PC-3 (cell line): ENCODE measurements around the gene WDR7. TPM values are rescaled to one million over a fixed set of nuclear protein-coding genes. Genes with fewer than 3 reads are reported as not detected.

Experiments
- ATAC-seq: fragments of 200-7000 bp; cut with Tn5 transposase; 2 replicates; pipeline ENCODE4 v1.9.1; 2020; ENCODE audit warnings: mild to moderate bottlenecking, moderate library complexity
- BruUV-seq: library from RNA; stranded (reverse); fragments of 400-500 nt; replicated peaks from 2 replicates; lab custom pipeline; 2021; lab: Mats Ljungman, UMichigan
- CTCF ChIA-PET: fragments of 300-600 bp; sonication (Branson Sonifier 250); formaldehyde crosslinking; loops from one replicate; lab custom pipeline; 2022; ENCODE audit warnings: antibody characterized with exemption; lab: Charles Lee
- POLR2A ChIA-PET: fragments of 300-600 bp; sonication (Branson Sonifier 250); formaldehyde crosslinking; loops from one replicate; lab custom pipeline; 2022; ENCODE audit warnings: antibody characterized with exemption; ENCODE audit not compliant: unreplicated experiment; lab: Charles Lee
- DNase-seq: peaks from one replicate; pipeline ENCODE4 v3.0.0-alpha.2; 2015
- H2AFZ ChIP-seq: fragments of 300-600 bp; sonication (generic); 2 replicates; pipeline ENCODE4 v1.6.0; 2016; ENCODE audit warnings: antibody characterized with exemption, low read length
- H3F3A ChIP-seq: fragments of 300-600 bp; sonication (generic); one replicate; pipeline ENCODE4 v1.6.0; 2017; ENCODE audit warnings: antibody characterized with exemption, low read length, control low read depth, mild to moderate bottlenecking; ENCODE audit not compliant: unreplicated experiment
- H3K27ac ChIP-seq: fragments of 300-600 bp; sonication (generic); 2 replicates; pipeline ENCODE4 v1.5.1; 2016; ENCODE audit warnings: mild to moderate bottlenecking, low read length
- H3K27me3 ChIP-seq: fragments of 300-600 bp; sonication (generic); 2 replicates; pipeline ENCODE4 v1.6.1; 2016; ENCODE audit warnings: low read length, mixed read lengths
- H3K36me3 ChIP-seq: fragments of 300-600 bp; sonication (generic); 2 replicates; pipeline ENCODE4 v1.6.1; 2016; ENCODE audit warnings: low read depth, mixed run types, low read length, mixed read lengths
- H3K4me1 ChIP-seq: fragments of 300-600 bp; sonication (generic); 2 replicates; pipeline ENCODE4 v1.5.1; 2016; ENCODE audit warnings: low read length; ENCODE audit not compliant: insufficient read depth
- H3K4me2 ChIP-seq: fragments of 300-600 bp; sonication (generic); 2 replicates; pipeline ENCODE4 v1.6.0; 2016; ENCODE audit warnings: low read length
- H3K4me3 ChIP-seq: fragments of 300-600 bp; sonication (generic); 2 replicates; pipeline ENCODE4 v1.5.1; 2016; ENCODE audit warnings: mild to moderate bottlenecking, low read length, mixed read lengths
- H3K79me2 ChIP-seq: fragments of 300-600 bp; sonication (generic); 2 replicates; pipeline ENCODE4 v1.6.1; 2017; ENCODE audit warnings: low read length, mixed read lengths
- H3K9ac ChIP-seq: fragments of 300-600 bp; sonication (generic); 2 replicates; pipeline ENCODE4 v1.6.0; 2016; ENCODE audit warnings: mild to moderate bottlenecking, low read length
- H3K9me2 ChIP-seq: fragments of 300-600 bp; sonication (generic); replicated peaks from 2 replicates; pipeline ENCODE4 v1.6.1; 2016; ENCODE audit warnings: mixed run types, low read length, mixed read lengths
- H3K9me3 ChIP-seq: fragments of 300-600 bp; sonication (generic); 2 replicates; pipeline ENCODE4 v1.6.1; 2016; ENCODE audit warnings: low read length, mixed read lengths
- H4K20me1 ChIP-seq: fragments of 300-600 bp; sonication (generic); 2 replicates; pipeline ENCODE4 v1.6.1; 2016; ENCODE audit warnings: low read length, mixed read lengths
- CTCF ChIP-seq: fragments of 300-600 bp; sonication (generic); conservative IDR thresholded peaks from 2 replicates; pipeline ENCODE4 v1.5.1; 2017; ENCODE audit warnings: antibody characterized with exemption, low read depth, mild to moderate bottlenecking, low read length
- EZH2 ChIP-seq: fragments of 300-600 bp; sonication (generic); IDR thresholded peaks from one replicate; pipeline ENCODE4 v1.6.1; 2017; ENCODE audit warnings: antibody characterized with exemption, mild to moderate bottlenecking, low read length; ENCODE audit not compliant: unreplicated experiment
- EZH2phosphoT487 ChIP-seq: fragments of 300-600 bp; sonication (generic); IDR thresholded peaks from 2 replicates; pipeline ENCODE4 v1.6.1; 2018; ENCODE audit warnings: mild to moderate bottlenecking, antibody characterized with exemption, low read length, borderline replicate concordance
- intact Hi-C: fragments of 100-400 bp; cut with micrococcal nuclease; formaldehyde crosslinking; loops from 2 replicates; pipeline ENCODE4 v1.9.0; 2023
- total RNA-seq: library from RNA; depleted of rRNA; stranded (reverse); fragments of >200 nt; gene quantifications from 2 replicates; pipeline ENCODE4 v1.2.3, GENCODE V29; 2014

The WDR7 gene
- total RNA-seq, 1 experiment from 2014 or later, result 16.0 TPM

GRCh38 chr18:56728741-56729140, 77.6 kb downstream of the WDR7 start:
- DNase-seq (no peak), ATAC-seq (no peak)
- H4K20me1 ChIP-seq, result no peaks in the 10 kb centered on the region
- H3K4me1 ChIP-seq, result no peaks in the 10 kb centered on the region
- intact Hi-C loops, result no loop called here
- no peak overlapping the region for H2AFZ ChIP-seq
- ChIA-PET POLR2A (no interaction called here), CTCF (no interaction called here)
- no peaks in the 10 kb centered on the region for H3K36me3 ChIP-seq
- H3K4me3 ChIP-seq, result no peak overlapping the region
- H3F3A ChIP-seq, result no peaks in the 10 kb centered on the region
- H3K4me2 ChIP-seq, result no peak overlapping the region
- H3K27ac ChIP-seq, result no peak overlapping the region
- BruUV-seq, result no TSS peak
- no peak overlapping the region for H3K9ac ChIP-seq
- H3K9me2 ChIP-seq, result no peaks in the 10 kb centered on the region
- H3K9me3 ChIP-seq, result no peaks in the 10 kb centered on the region
- H3K27me3 ChIP-seq, result no peaks in the 10 kb centered on the region
- no peaks in the 10 kb centered on the region for H3K79me2 ChIP-seq
- TF ChIP-seq CTCF, result no peak
- no peak for TF ChIP-seq EZH2phosphoT487
- no peak for TF ChIP-seq EZH2

GRCh38 chr18:56738184-56738583, 87.0 kb downstream of the WDR7 start:
- POLR2A ChIA-PET, result no interaction called here
- no peak overlapping the region for H3K27ac ChIP-seq
- H3K4me2 ChIP-seq, result no peak overlapping the region
- no peaks in the 10 kb centered on the region for H3K4me1 ChIP-seq
- CTCF ChIA-PET, result no interaction called here
- H3K4me3 ChIP-seq, result no peak overlapping the region
- DNase-seq (no peak), ATAC-seq (no peak)
- no peaks in the 10 kb centered on the region for H3K9me2 ChIP-seq
- H3K9me3 ChIP-seq, result no peaks in the 10 kb centered on the region
- no TSS peak for BruUV-seq
- H3F3A ChIP-seq, result no peaks in the 10 kb centered on the region
- no peak overlapping the region for H3K9ac ChIP-seq
- intact Hi-C loops, result no loop called here
- TF ChIP-seq CTCF, result no peak
- no peak for TF ChIP-seq EZH2
- no peak for TF ChIP-seq EZH2phosphoT487
- H3K27me3 ChIP-seq, result no peaks in the 10 kb centered on the region
- H3K36me3 ChIP-seq, result no peaks in the 10 kb centered on the region
- no peak overlapping the region for H2AFZ ChIP-seq
- no peaks in the 10 kb centered on the region for H4K20me1 ChIP-seq
- H3K79me2 ChIP-seq, result no peaks in the 10 kb centered on the region

- Histone ChIP-seq H3K27me3 (no peaks in the 10 kb centered on the region), H4K20me1 (no peaks in the 10 kb centered on the region), H3K4me2 (no peak overlapping the region), H3K36me3 (no peaks in the 10 kb centered on the region), H3K4me1 (no peaks in the 10 kb centered on the region), H3F3A (no peaks in the 10 kb centered on the region), H3K27ac (no peak overlapping the region), H3K9me2 (no peaks in the 10 kb centered on the region), H3K9me3 (no peaks in the 10 kb centered on the region), H3K9ac (no peak overlapping the region), H3K79me2 (no peaks in the 10 kb centered on the region), H2AFZ (no peak overlapping the region), H3K4me3 (no peak overlapping the region)
- BruUV-seq, result no TSS peak
- CTCF ChIA-PET, result no interaction called here
- ATAC-seq (no peak), DNase-seq (no peak)
- POLR2A ChIA-PET, result no interaction called here
- TF ChIP-seq CTCF, result no peak
- TF ChIP-seq EZH2, result no peak
- TF ChIP-seq EZH2phosphoT487, result no peak
- intact Hi-C loops, result loop anchor here (5.0 kb wide), 1 partner anchor 37 kb away; no protein-coding TSS in a partner anchor
Measured at GRCh38 chr18:56739731-56740130, 88.6 kb downstream of the WDR7 start.
